ENCODE measurements around the gene REC114.
"Not testable (repeated sequence)": the region's sequence is repeated elsewhere in the genome, so short reads cannot be mapped to it uniquely, and the experiment has no call there.

Gene REC114, protein sequence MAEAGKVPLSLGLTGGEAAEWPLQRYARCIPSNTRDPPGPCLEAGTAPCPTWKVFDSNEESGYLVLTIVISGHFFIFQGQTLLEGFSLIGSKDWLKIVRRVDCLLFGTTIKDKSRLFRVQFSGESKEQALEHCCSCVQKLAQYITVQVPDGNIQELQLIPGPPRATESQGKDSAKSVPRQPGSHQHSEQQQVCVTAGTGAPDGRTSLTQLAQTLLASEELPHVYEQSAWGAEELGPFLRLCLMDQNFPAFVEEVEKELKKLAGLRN

DNA sequence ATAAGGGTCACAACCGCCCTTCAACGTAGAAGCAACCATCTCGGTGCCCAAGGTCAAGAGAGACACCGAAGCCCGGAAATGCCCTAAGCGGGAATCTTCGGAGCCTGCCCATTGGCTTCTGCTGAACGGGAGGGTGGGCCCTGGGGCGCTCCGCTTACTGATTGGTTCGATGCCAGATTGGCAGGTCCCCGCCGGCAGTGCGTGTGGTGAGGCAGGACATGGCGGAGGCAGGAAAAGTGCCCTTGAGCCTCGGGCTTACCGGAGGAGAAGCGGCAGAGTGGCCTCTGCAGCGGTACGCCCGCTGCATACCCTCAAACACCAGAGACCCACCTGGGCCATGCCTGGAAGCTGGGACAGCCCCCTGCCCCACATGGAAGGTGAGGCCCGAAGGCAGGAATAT, at the start of gene REC114:
TSS of gene REC114 (plus strand) at position 197 of the 400 bp plus-strand sequence. CDS start at position 219, 22 bp downstream.
- no peak for DNase-seq (ENCODE audit: low read depth, low spot score)

DNA sequence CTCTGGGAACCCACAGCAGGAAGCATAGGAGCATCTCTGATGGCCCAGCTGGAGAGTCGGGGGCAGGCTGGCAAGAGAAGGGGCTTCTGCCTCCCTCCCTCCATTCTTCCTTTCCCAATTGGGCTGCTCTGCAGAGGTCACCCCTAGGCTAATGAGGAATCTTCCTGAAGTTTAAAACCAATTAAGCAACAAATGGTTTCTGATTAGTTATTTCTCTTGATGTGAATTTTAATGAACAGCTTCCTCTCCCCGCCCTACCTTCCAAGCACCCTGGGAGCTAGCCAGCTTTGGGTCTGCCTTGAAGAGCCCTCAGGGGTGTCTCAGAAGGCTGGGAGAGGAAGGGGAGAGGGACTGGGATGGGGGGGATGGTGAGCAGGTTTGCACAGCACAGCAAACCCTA, 49.6 kb upstream of the REC114 start:
- DNase-seq (ENCODE audit: low read depth, low spot score), result no peak

DNA sequence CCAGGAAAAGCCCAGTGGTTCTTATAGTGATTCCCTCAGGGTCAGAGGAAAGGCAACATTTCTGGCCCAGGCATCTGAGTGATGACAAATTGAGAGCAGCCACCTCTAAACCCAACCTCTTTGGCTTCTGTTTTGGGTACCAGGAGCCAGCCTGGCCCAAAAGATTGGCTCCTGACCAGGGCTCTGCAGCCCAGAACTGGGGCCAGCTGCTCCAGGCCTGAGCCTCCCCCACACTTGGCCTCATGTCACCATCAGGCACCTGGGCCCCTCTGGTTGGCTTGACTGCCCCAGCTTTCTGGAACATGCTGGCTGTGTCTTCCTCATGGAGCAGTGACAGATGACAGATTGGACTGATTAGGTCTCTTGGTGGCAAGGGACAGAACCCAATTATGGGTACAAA, 48.2 kb upstream of the REC114 start:
- DNase-seq (ENCODE audit: low read depth, low spot score), result no peak

DNA sequence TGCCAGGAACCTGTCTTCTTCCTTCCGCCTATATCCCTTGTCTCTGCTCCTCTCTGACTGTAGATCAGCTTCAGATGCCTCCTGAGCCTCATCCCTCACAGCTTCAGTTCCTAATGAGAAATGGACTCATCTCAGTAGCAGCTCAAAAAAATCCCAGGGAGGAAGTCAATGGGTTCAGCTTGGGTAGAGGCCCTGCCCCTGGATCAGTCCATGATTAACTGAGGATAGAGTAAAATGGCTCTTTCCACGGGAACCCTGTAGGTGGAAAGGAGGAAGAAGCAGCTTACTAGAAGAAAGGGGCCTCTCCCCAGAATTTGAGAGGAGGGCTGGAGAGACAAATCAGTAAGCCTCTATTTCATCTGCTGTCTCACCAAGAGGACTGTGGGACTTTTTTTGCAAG, 47.3 kb upstream of the REC114 start:
- no peak for DNase-seq (ENCODE audit: low read depth, low spot score)

DNA sequence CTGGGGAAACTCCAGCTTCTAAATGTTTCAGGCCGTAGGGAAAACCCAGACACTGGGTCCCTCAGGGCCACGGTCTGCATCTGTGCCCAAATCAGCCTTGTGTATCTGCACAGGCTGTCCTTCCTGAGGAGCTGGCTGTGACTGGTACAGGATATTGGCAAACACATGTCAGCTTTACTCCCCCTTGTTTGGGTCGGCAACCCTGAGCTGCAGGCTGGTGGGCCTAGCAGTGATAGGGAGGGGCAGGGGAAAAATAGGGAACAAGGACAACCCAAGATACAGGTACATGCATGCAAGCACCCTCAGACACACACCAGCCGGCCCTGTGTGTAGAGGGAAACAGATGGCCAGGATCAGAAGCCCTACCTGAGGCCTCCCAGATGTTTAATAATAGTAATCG, 45.5 kb upstream of the REC114 start:
- no peak for DNase-seq (ENCODE audit: low read depth, low spot score)

DNA sequence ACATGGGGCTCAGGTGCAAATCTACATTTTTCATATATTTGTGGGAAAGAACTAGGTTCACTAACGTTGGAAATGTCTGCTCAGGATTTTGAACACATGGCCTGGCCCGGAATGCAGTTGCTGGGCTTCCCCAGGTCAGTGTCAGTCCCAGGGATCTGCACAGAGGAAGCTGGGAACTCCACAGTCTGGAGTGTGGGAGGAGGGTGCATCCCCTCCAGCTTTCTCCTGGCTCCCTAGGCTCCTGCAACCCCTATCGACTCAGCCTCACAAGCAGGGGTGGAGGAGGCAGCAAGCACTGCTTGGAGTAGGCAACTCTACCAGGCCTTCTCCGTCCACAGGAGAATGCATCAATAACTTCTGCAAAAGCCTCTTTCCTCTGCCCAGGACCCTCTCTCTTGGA, 44.1 kb upstream of the REC114 start:
- DNase-seq (ENCODE audit: low read depth, low spot score), result no peak

DNA sequence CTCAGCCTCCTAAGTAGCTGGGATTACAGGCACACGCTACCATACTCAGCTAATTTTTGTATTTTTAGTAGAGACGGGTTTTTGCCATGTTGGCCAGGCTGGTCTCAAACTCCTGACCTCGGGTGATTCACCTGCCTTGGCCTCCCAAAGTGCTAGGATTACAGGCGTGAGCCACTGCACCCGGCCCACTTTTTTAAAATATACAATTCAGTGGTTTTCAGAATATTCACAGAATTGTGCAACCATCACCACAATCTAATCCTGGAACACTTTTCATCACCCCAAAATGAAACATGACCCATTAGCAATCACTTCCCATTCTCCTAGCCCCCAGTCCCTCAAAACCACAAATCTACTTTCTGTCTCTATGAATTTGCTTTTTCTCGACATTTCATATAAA, 42.7 kb upstream of the REC114 start:
- not testable (repeated sequence) for DNase-seq (ENCODE audit: low read depth, low spot score)

DNA sequence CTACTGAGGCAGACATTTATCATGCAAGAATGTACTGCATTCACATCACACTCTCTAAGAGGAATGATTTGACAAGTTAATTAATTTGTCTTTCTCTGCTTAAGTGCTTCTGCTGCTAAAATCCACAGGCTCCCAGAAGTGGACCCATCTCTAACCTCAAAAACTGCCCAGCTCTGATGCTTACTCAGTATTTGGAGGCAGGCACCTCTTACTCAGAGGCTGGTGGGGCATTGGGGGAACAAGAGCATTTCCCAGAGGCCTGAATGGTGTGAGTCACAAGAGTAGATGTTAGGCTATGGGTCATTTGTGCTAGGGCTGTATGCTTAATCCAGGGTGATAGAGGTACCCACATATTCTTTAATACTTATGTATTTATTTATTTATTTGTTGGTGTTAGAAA, 39.8 kb upstream of the REC114 start:
- no peak for DNase-seq (ENCODE audit: low read depth, low spot score)

DNA sequence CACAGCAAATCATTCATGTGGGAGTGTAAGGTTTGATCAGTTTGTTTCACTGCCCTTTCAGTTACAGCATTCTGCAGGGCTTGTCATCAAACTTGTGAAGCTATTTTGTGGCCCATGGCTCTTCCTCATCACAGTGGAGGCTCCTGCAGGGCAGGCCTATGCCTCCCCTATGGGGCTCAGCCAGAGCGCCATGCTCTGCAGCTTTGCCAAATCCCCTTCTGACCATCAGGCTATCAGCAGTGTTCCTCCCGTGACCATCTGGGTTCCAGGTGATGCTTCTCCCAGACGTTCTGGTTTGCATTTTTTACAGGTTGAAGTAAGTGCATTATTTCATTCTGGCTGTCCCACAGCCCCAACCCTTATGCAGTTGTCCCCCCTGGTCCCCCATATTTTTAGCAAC, 28.1 kb upstream of the REC114 start:
- DNase-seq (ENCODE audit: low read depth, low spot score), result no peak

DNA sequence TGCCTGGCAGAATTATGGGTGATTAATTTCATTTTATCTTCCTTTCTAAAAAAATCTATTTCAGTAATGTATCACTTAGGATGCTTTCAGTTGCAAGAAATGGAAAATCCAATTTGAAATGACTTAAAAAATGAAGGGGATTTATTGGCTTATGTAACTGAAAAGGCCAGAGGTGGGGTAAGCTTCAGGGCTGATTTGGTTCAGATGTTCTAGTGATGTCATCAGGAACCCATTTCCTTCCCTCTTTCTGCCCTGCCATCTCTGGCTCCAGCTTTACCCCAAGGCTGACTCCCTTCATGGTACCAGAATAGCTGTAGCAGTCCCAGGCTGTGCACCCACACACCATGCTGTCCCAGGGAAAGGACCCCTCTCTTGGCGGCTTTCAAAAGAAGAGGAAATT, 18.5 kb upstream of the REC114 start:
- DNase-seq (ENCODE audit: low read depth, low spot score), result no peak

DNA sequence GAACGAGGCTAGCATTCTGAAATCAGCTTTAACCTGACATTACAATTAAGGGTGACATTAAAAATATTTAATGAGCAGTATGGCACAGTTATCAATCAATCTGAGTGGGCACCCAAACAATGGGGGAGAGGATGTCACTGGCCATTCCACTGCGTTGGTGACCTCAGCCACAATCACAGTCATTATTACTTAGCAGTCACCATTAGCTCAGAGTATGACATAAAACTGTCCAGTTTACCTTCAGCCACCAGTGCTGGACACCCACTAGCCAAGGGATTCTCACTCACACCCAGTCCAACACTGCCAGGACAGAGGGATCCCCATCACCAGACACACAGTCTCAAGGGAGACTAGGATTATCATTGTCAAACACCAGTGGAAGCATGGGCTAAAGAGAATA, 17.5 kb upstream of the REC114 start:
- no peak for DNase-seq (ENCODE audit: low read depth, low spot score)

DNA sequence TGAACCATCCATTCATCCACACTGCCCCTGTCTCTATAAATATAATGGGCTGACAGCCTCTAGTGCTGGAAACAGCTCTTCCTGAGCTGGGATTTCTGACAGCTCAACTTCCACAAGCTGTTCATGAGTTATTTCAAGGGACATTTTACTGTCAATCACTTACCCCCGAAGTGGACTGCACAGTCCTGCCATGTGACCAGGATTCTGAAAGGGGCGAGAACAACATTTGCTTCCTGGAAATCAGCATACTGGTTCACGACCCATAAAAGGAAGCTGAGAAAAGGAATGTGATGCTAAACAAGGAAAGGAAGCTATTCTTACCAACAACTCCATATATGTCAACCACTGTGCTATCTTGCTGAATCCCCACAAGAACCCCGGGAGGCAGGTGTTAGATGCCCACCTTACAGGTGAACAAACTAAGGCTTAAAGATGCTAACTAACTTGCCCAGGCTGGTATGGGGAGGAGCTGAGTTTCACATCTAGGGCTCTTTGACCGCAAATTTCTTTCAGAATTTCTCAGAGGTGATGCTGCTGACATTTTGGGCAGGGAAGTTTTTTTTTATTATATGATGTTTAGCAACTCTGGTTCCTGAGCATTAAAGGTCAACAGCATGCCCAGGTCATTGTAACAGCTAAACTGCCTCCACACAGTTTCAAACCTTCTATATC, 16.5 kb upstream of the REC114 start:
- no peak for DNase-seq (ENCODE audit: low read depth, low spot score)

DNA sequence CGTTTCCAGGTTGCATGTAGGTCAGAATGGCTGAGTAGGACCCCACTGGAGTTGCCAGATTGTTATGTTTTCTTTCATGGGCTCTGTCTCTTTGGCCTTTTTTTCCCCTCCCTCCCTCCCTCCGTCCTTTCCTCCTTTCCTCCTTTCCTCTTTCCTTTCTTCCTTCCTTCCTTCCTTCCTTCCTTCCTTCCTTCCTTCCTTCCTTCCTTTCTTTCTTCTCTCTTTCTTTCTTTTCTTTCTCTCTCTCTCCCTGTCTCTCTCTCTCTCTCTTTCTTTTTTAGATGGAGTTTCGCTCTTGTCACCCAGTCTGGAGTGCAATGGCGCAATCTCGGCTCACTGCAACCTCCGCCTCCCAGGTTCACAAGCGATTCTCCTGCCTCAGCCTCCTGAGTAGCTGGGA, 11.6 kb upstream of the REC114 start:
- not testable (repeated sequence) for DNase-seq (ENCODE audit: low read depth, low spot score)

DNA sequence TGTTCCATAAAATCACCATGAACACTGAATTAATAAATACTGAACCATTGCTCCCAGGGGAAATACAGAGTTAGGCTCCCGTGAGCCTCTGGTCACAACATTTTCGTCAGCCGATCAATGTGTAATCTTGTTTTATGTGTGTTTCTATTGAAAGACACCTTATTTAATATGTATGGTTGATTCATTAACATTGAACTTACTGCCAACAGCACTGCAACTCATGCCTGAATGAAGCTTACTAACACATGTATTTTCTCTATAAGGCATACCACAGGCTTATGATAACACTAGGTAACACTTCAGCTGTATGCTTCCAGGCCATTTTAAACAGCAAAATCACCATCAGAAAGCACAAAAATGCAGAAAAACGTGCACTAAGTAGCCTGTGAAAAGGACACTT, 9.1 kb upstream of the REC114 start:
- DNase-seq (ENCODE audit: low read depth, low spot score), result no peak

DNA sequence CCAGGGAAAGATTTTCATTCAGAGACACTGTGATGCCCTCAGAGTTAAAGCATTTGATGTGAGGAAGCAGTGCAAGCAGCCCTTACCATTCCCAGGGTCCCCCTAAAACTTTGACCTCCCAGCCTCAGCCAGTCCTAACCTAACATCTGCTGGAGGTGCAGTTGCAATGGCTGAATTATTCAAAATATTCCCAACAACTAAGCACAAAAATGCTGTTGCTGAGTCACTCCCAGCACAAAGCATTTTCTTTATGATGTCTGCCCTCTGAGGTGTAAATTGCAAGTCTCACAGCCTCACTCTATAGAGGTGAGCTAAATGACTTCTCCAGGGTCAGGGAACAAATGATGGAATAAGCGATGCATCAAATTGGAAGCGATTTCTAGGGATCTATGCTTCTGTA, 6.4 kb upstream of the REC114 start:
- DNase-seq (ENCODE audit: low read depth, low spot score), result no peak

DNA sequence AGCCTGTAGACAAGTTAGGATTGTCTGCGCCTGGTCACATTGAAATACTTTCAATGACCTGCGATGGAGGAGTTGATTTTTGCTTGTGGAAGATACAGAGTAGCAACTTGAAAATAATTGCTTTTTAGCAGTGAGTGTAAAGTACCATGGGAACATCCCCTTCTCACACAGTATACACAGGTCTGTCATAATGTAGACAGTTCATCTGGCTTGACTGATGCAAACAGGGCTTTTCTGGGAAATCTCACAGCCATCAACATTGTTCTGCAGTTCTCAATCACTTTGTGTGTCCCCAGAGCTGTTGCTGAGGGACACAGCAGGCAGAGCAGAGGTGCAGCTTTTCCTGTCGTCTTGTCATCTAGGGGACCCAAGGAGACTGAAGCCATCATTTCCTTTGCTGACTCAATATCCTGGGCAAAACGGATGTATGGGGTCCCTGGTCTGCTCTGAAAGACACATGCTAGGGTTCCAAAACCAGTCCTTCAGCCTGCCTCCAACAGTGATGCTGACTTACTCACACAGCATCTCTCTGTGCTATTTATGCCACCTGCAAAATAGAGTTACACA, 5.3 kb upstream of the REC114 start:
- DNase-seq (ENCODE audit: low read depth, low spot score), result no peak

DNA sequence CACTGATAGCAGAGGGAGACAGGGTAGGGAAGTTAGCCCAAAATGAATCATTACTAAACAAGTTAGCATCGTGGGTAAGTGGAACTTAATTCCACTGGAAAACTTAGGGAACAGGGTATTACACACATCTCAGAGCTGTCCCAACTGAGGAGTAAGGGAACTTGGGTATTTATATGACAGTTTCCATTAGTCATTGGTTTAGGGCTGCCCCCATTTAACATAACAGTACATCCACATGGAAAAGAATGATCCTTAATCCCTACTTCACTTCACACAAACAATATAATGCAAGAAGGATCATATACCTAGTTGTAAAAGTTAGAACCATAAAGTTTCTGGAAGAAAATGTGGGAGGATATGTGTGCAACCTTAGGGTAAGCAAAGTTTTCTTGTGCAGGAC, 4.3 kb upstream of the REC114 start:
- DNase-seq (ENCODE audit: low read depth, low spot score), result no peak

DNA sequence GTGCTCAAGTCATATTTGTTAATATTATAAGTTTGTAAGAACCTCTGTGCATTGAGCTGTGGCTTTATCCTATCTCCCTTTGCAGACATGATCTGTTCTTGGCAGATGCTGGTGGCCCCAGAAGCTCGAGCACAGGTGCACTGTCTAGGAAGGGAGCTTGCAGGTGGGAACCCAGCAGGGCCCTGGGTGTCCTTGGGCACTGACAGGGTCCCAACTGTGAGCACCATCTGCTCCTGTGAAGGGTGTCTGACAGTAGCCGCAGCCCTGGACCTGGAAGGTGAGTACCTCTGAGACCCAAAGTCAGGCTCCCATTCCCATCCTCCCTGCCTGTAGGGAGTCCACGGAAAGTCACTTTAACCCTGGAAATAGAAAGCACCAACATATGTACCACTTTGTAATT, 2.4 kb upstream of the REC114 start:
- no peak for DNase-seq (ENCODE audit: low read depth, low spot score)

DNA sequence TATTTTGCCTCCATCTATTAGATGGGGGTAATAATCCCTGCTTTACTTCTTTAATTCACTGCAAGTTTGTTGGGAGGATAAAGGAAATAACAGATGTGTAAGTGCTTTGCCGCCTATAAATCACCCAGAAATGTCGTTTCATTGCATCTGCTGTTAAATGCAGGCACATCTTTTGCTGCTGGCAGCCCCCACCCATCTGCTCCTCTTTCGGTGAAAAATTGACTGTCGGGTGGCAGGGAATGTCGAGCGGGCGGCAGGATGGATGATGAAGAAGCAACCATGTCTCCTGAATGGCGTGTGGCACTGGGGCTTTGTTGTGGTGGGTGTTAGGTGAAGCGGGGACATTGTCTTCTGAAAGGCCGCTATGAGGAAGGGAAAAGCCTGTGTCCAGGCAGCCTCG, 543 bp upstream of the REC114 start:
- no peak for DNase-seq (ENCODE audit: low read depth, low spot score)

DNA sequence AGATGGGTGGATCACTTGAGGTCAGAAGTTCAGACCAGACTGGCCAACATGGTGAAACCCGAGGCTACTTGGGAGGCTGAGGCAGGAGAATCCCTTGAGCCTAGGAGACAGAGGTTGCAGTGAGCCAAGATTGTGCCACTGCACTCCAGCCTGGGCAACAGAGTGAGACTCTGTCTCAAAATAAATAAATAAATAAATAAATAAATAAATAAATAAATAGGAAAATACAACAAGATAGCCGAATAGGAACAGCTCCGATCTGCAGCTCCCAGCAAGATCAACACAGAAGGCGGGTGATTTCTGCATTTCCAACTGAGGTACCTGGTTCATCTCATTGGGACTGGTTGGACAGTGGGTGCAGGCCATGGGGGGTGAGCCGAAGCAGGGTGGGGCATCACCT, 4.5 kb downstream of the REC114 start:
- not testable (repeated sequence) for DNase-seq (ENCODE audit: low read depth, low spot score)

DNA sequence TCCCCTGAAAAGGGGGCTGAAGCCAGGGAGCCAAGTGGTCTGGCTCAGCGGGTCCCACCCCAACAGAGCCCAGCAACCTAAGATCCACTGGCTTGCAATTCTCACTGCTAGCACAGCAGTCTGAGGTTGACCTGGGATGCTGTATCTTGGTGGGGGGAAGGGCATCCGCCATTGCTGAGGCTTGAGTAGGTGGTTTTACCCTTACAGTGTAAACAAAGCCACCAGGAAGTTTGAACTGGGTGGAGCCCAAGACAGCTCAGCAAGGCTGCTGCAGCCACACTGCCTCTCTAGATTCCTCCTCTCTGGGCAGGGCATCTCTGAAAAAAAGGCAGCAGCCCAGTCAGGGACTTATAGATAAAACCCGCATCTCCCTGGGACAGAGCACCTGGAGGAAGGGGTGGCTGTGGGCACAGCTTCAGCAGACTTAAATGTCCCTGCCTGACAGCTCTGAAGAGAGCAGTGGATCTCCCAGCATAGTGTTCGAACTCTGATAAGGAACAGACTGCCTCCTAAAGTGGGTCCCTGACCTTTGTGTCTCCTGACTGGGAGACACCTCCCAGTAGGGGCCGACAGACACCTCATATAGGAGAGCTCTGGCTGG, 5.3 kb downstream of the REC114 start:
- DNase-seq (ENCODE audit: low read depth, low spot score), result not testable (repeated sequence)

DNA sequence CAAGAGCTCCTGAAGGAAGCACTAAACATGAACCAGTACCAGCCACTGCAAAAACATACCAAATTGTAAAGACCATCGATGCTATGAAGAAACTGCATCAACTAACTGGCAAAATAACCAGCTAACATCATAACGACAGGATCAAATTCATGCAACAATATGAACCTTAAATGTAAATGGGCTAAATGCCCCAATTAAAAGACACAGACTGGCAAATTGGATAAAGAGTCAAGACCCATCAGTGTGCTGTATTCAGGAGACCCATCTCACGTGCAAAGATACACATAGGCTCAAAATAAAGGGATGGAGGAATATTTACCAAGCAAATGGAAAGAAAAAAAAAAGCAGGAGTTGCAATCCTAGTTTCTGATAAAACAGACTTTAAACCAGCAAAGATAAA, 7.0 kb downstream of the REC114 start:
- not testable (repeated sequence) for DNase-seq (ENCODE audit: low read depth, low spot score)

DNA sequence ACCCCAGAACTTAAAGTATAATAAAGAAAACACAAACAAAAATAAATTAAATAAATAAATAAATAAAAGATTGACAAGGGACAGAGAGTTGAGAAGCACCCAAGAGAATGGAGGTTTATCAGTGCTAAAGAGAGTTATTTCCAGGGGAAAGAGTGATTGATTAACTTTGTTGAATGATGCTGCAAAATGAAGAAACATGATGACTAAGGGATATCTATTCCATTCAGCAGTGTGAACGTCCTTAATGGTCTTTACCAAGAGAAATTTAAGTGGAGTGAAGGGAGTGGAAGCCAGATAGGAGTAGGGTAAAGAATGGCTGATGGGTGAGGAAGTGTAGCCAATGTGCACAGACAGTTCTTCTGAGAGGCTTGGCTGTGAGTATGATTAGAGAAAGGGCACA, 11.1 kb downstream of the REC114 start:
- no peak for DNase-seq (ENCODE audit: low read depth, low spot score)
